ENCODE measurements around the gene FAM199X. TPM values are rescaled to one million over a fixed set of nuclear protein-coding genes. Genes with fewer than 3 reads are reported as not detected.

The FAM199X gene
- total RNA-seq (10 to 100 TPM; 19.6 to 19.9 TPM), polyA plus RNA-seq (10 to 100 TPM in 1 of 2 donors, 1 to 10 TPM in 1; 7.1 to 10.2 TPM)

- peaks cover 22 to 39% (median 31%) of the 10 kb centered on the region in 4 donors for H3K4me1 Mint-ChIP-seq
- intact Hi-C loops (cut with micrococcal nuclease), result loop anchor here (1.0 to 2.0 kb wide), 2 partner anchors 9 to 479 kb away; partner anchors contain the start of genes MORF4L2 and SLC25A53
- H3K36me3 Mint-ChIP-seq, result peaks cover 0 to 16% of the 10 kb centered on the region in 2 donors
- H3K9me3 ChIP-seq (ENCODE audit: control insufficient read depth in 1 of 2, low read length in 2 of 2), result no peaks in the 10 kb centered on the region
- H3K27me3 ChIP-seq (ENCODE audit: insufficient read depth, low read length), result no peaks in the 10 kb centered on the region
- peak within 1 kb of the TSS; percentile 76 for H3K27ac ChIP-seq (ENCODE audit: low read depth, low read length)
- peak within 1 kb of the TSS; percentile 88 to 96 (median 95) for H3K27ac Mint-ChIP-seq
- peaks cover 33% of the 10 kb centered on the region for H3K4me1 ChIP-seq (ENCODE audit: insufficient read depth, low read length)
- no peaks in the 10 kb centered on the region for H3K36me3 ChIP-seq (ENCODE audit: insufficient read depth, low read length)
- H3K9me3 Mint-ChIP-seq, result no peaks in the 10 kb centered on the region
- peak within 1 kb of the TSS; percentile 36 to 63 for H3K4me3 ChIP-seq (ENCODE audit: low read length in 2 of 2)
- POLR2A ChIA-PET (ENCODE audit: partially characterized antibody), result interaction anchor here (1.1 to 3.3 kb wide), 2 partner anchors 9 to 247 kb away, joined by 3 to 70 read pairs; partner anchors contain the start of gene SLC25A53
- H3K4me3 Mint-ChIP-seq, result peak within 1 kb of the TSS; percentile 83 to 93 (median 88)
- H3K27me3 Mint-ChIP-seq, result no peaks in the 10 kb centered on the region
- CTCF ChIA-PET (ENCODE audit: partially characterized antibody), result interaction anchor here (0.9 to 2.4 kb wide), 4 partner anchors 9 to 53 kb away, joined by 3 to 25 read pairs (median 4); partner anchors contain the start of gene SLC25A53
- DNase-seq, result peak; percentile 80 to 84 (median 83)
Measured at GRCh38 chrX:104165894-104166734, at the start of gene FAM199X. Gene FAM199X, plus strand, starts transcription at chrX:104166453. Its CDS starts 333 bp downstream, at chrX:104166786.

GRCh38 chrX:104117759-104118158, 48.5 kb upstream of the FAM199X start:
- Histone ChIP-seq H3K36me3 (ENCODE audit: insufficient read depth, low read length) (no peaks in the 10 kb centered on the region), H3K4me3 (ENCODE audit: low read length in 2 of 2) (no peak overlapping the region), H3K27ac (ENCODE audit: low read depth, low read length) (no peak overlapping the region), H3K9me3 (ENCODE audit: control insufficient read depth in 1 of 2, low read length in 2 of 2) (no peaks in the 10 kb centered on the region), H3K27me3 (ENCODE audit: insufficient read depth, low read length) (no peaks in the 10 kb centered on the region), H3K4me1 (ENCODE audit: insufficient read depth, low read length) (peaks cover 10% of the 10 kb centered on the region)
- peaks cover 4 to 15% (median 10%) of the 10 kb centered on the region in 4 donors for H3K4me1 Mint-ChIP-seq
- no peaks in the 10 kb centered on the region for H3K27me3 Mint-ChIP-seq
- POLR2A ChIA-PET (ENCODE audit: partially characterized antibody), result no interaction called here
- no peak for DNase-seq
- peak overlapping the region in 1 of 7 donors; percentile 66 for H3K27ac Mint-ChIP-seq
- H3K36me3 Mint-ChIP-seq, result peaks cover 0 to under 1% of the 10 kb centered on the region in 2 donors
- H3K9me3 Mint-ChIP-seq, result peaks cover 0 to 1% (median 0%) of the 10 kb centered on the region in 8 donors
- H3K4me3 Mint-ChIP-seq, result peak overlapping the region in 1 of 8 donors; percentile 45
- CTCF ChIA-PET (ENCODE audit: partially characterized antibody), result no interaction called here
- intact Hi-C loops (cut with micrococcal nuclease), result no loop called here

GRCh38 chrX:104118765-104119164, 47.5 kb upstream of the FAM199X start:
- no peaks in the 10 kb centered on the region for H3K27me3 ChIP-seq (ENCODE audit: insufficient read depth, low read length)
- H3K4me1 Mint-ChIP-seq, result peaks cover 12 to 15% (median 13%) of the 10 kb centered on the region in 4 donors
- no peak overlapping the region for H3K27ac Mint-ChIP-seq
- no peaks in the 10 kb centered on the region for H3K36me3 ChIP-seq (ENCODE audit: insufficient read depth, low read length)
- CTCF ChIA-PET (ENCODE audit: partially characterized antibody), result interaction anchor here (0.6 kb wide), 1 partner anchor 14 kb away, joined by 3 read pairs; no protein-coding TSS in a partner anchor
- no peaks in the 10 kb centered on the region for H3K27me3 Mint-ChIP-seq
- no peak for DNase-seq
- H3K27ac ChIP-seq (ENCODE audit: low read depth, low read length), result no peak overlapping the region
- no peak overlapping the region for H3K4me3 ChIP-seq (ENCODE audit: low read length in 2 of 2)
- H3K4me1 ChIP-seq (ENCODE audit: insufficient read depth, low read length), result peaks cover 14% of the 10 kb centered on the region
- POLR2A ChIA-PET (ENCODE audit: partially characterized antibody), result no interaction called here
- H3K9me3 ChIP-seq (ENCODE audit: control insufficient read depth in 1 of 2, low read length in 2 of 2), result no peaks in the 10 kb centered on the region
- H3K36me3 Mint-ChIP-seq, result no peaks in the 10 kb centered on the region
- no peak overlapping the region for H3K4me3 Mint-ChIP-seq
- intact Hi-C loops (cut with micrococcal nuclease), result no loop called here
- peaks cover 0 to 1% (median 0%) of the 10 kb centered on the region in 8 donors for H3K9me3 Mint-ChIP-seq

DNA sequence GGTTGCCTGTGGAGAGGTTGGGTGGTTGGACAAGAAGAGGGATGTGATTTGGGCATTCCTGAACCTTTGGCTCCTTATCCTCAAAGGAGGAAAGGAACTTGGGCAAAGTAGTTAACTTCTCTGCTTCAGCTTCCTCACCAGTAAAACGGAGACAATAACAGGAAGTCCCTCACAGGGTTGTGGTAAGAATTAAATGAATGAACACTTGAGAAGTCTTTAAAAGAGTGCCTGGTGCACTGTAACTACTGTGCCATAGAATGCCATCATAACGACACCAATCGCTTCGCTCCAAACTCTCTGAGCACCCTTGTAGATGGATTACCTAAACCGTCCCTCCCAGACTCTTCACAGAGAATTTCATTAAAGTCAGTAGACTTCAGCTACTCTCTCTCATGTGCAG, 43.4 kb upstream of the FAM199X start:
- POLR2A ChIA-PET (ENCODE audit: partially characterized antibody), result interaction anchor here (0.8 to 1.7 kb wide), 3 partner anchors 11 to 34 kb away, joined by 4 to 15 read pairs (median 5); partner anchors contain the start of genes SLC25A53 and ZCCHC18
- peak overlapping the region in 5 of 8 donors; percentile 13 to 75 (median 32) for H3K4me3 Mint-ChIP-seq
- intact Hi-C loops (cut with micrococcal nuclease), result no loop called here
- peaks cover 11 to 19% (median 13%) of the 10 kb centered on the region in 4 donors for H3K4me1 Mint-ChIP-seq
- no peaks in the 10 kb centered on the region for H3K36me3 ChIP-seq (ENCODE audit: insufficient read depth, low read length)
- peak overlapping the region in 6 of 7 donors; percentile 52 to 88 (median 79) for H3K27ac Mint-ChIP-seq
- no peak for DNase-seq
- H3K27me3 ChIP-seq (ENCODE audit: insufficient read depth, low read length), result no peaks in the 10 kb centered on the region
- H3K4me1 ChIP-seq (ENCODE audit: insufficient read depth, low read length), result peaks cover 12% of the 10 kb centered on the region
- no peak overlapping the region for H3K4me3 ChIP-seq (ENCODE audit: low read length in 2 of 2)
- no peak overlapping the region for H3K27ac ChIP-seq (ENCODE audit: low read depth, low read length)
- no peaks in the 10 kb centered on the region for H3K9me3 ChIP-seq (ENCODE audit: control insufficient read depth in 1 of 2, low read length in 2 of 2)
- CTCF ChIA-PET (ENCODE audit: partially characterized antibody), result interaction anchor here (1.5 to 1.7 kb wide), 3 partner anchors 10 to 15 kb away, joined by 3 to 13 read pairs (median 6); partner anchors contain the start of gene ZCCHC18
- H3K36me3 Mint-ChIP-seq, result peaks cover 4 to 8% of the 10 kb centered on the region in 2 donors
- H3K9me3 Mint-ChIP-seq, result no peaks in the 10 kb centered on the region
- no peaks in the 10 kb centered on the region for H3K27me3 Mint-ChIP-seq

- Mint-ChIP-seq H3K27me3 (no peaks in the 10 kb centered on the region), H3K4me1 (peaks cover 10 to 20% (median 15%) of the 10 kb centered on the region in 4 donors), H3K36me3 (peaks cover 8 to 28% of the 10 kb centered on the region in 2 donors), H3K27ac (no peak overlapping the region), H3K4me3 (no peak overlapping the region), H3K9me3 (no peaks in the 10 kb centered on the region)
- Histone ChIP-seq H3K4me1 (ENCODE audit: insufficient read depth, low read length) (peaks cover 12% of the 10 kb centered on the region), H3K4me3 (ENCODE audit: low read length in 2 of 2) (no peak overlapping the region), H3K9me3 (ENCODE audit: control insufficient read depth in 1 of 2, low read length in 2 of 2) (no peaks in the 10 kb centered on the region), H3K36me3 (ENCODE audit: insufficient read depth, low read length) (peaks cover 9% of the 10 kb centered on the region), H3K27me3 (ENCODE audit: insufficient read depth, low read length) (no peaks in the 10 kb centered on the region), H3K27ac (ENCODE audit: low read depth, low read length) (no peak overlapping the region)
- ChIA-PET CTCF (ENCODE audit: partially characterized antibody) (interaction anchor here (1.0 kb wide), 1 partner anchor 28 kb away, joined by 3 read pairs; no protein-coding TSS in a partner anchor), POLR2A (ENCODE audit: partially characterized antibody) (no interaction called here)
- intact Hi-C loops (cut with micrococcal nuclease), result no loop called here
- no peak for DNase-seq
Measured at GRCh38 chrX:104126856-104127255, 39.4 kb upstream of the FAM199X start.

DNA sequence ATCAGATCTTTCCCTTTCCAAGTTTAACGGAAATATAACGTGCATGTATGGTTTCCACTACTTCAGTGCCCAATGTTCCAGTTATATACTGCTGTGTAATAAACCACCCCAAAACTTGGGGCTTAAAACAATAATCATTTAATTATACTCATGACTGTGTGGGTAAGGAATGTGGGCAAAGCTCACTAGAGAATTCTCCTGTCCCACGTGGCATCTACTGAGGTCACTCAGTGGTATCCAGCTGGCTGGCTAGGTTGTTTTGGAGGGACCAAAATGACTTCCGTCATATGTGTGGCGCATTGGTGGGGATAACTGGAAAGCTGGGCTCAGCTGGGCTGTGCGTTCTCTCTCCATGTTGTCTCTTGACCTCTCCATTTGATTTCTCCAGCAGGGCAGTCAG, 35.4 kb upstream of the FAM199X start:
- Histone ChIP-seq H3K4me1 (ENCODE audit: insufficient read depth, low read length) (peaks cover 6% of the 10 kb centered on the region), H3K36me3 (ENCODE audit: insufficient read depth, low read length) (peaks cover 9% of the 10 kb centered on the region), H3K27ac (ENCODE audit: low read depth, low read length) (no peak overlapping the region), H3K27me3 (ENCODE audit: insufficient read depth, low read length) (no peaks in the 10 kb centered on the region), H3K9me3 (ENCODE audit: control insufficient read depth in 1 of 2, low read length in 2 of 2) (no peaks in the 10 kb centered on the region), H3K4me3 (ENCODE audit: low read length in 2 of 2) (no peak overlapping the region)
- ChIA-PET POLR2A (ENCODE audit: partially characterized antibody) (no interaction called here), CTCF (ENCODE audit: partially characterized antibody) (no interaction called here)
- no peak for DNase-seq
- H3K4me1 Mint-ChIP-seq, result peaks cover 12 to 19% (median 13%) of the 10 kb centered on the region in 4 donors
- H3K36me3 Mint-ChIP-seq, result peaks cover 4 to 27% of the 10 kb centered on the region in 2 donors
- no peaks in the 10 kb centered on the region for H3K27me3 Mint-ChIP-seq
- H3K27ac Mint-ChIP-seq, result no peak overlapping the region
- peaks cover 0 to 2% (median 0%) of the 10 kb centered on the region in 8 donors for H3K9me3 Mint-ChIP-seq
- no peak overlapping the region for H3K4me3 Mint-ChIP-seq
- intact Hi-C loops (cut with micrococcal nuclease), result no loop called here
